HG03378 (cell line): Measurements from ENCODE around the gene CPPED1.

ENCODE experiments used
- ATAC-seq: cut with Tn5 transposase; IDR thresholded peaks from one replicate; pipeline ENCODE4 v1.9.1; 2021; ENCODE audit warnings: mild to moderate bottlenecking, moderate library complexity; ENCODE audit not compliant: unreplicated experiment

Gene CPPED1

GRCh38 chr16:12688951-12689850, 114.5 kb downstream of the CPPED1 start:
- no peak for ATAC-seq

- no peak for ATAC-seq
These were observed 117.9 kb downstream of the CPPED1 start for GRCh38 chr16:12685806-12686205.

GRCh38 chr16:12682432-12683165, 121.1 kb downstream of the CPPED1 start:
- no peak for ATAC-seq

- no peak for ATAC-seq
These were observed 122.0 kb downstream of the CPPED1 start for GRCh38 chr16:12681653-12682052.

GRCh38 chr16:12680531-12680930, 123.2 kb downstream of the CPPED1 start:
- ATAC-seq = no peak

GRCh38 chr16:12679660-12680272, 123.9 kb downstream of the CPPED1 start:
- no peak for ATAC-seq

GRCh38 chr16:12678983-12679382, 124.7 kb downstream of the CPPED1 start:
- no peak for ATAC-seq

- ATAC-seq = no peak
These were observed 126.2 kb downstream of the CPPED1 start for GRCh38 chr16:12677502-12677901.

GRCh38 chr16:12675852-12676251, 127.8 kb downstream of the CPPED1 start:
- ATAC-seq = no peak

GRCh38 chr16:12675046-12675445, 128.6 kb downstream of the CPPED1 start:
- ATAC-seq = no peak

- no peak for ATAC-seq
These were observed 129.2 kb downstream of the CPPED1 start for GRCh38 chr16:12674524-12674923.

GRCh38 chr16:12674071-12674470, 129.6 kb downstream of the CPPED1 start:
- ATAC-seq = no peak

GRCh38 chr16:12673466-12673865, 130.2 kb downstream of the CPPED1 start:
- no peak for ATAC-seq

GRCh38 chr16:12672986-12673385, 130.7 kb downstream of the CPPED1 start:
- ATAC-seq = no peak

GRCh38 chr16:12669908-12670307, 133.8 kb downstream of the CPPED1 start:
- ATAC-seq = no peak

GRCh38 chr16:12667909-12668308, 135.8 kb downstream of the CPPED1 start:
- ATAC-seq = no peak

GRCh38 chr16:12664164-12664733, 139.4 kb downstream of the CPPED1 start:
- no peak for ATAC-seq

- no peak for ATAC-seq
These were observed 142.0 kb downstream of the CPPED1 start for GRCh38 chr16:12661656-12662172.

GRCh38 chr16:12659871-12660270, 143.8 kb downstream of the CPPED1 start:
- no peak for ATAC-seq

GRCh38 chr16:12658506-12658905, 145.2 kb downstream of the CPPED1 start:
- no peak for ATAC-seq

- ATAC-seq = no peak
These were observed 148.2 kb downstream of the CPPED1 start for GRCh38 chr16:12655537-12655936.
